Body of pancreas (tissue), 4 donors: ENCODE results near the gene ZSWIM6.

Experiments used
- CTCF ChIP-seq, 7 experiments: fragments of 450-650 bp in 4 of 7; fragments of 200-600 bp in 3 of 7; sonication (generic) in 3 of 7; IDR thresholded peaks; one replicate each; pipeline ENCODE4 v1.5.1; 2016 to 2019; ENCODE audit warnings: antibody characterized with exemption in 7 of 7
- POLR2A ChIP-seq, 3 donors: fragments of 450-650 bp; IDR thresholded peaks; one replicate each; pipeline ENCODE4 v1.6.1; 2016; ENCODE audit warnings: antibody characterized with exemption in 3 of 3, mild to moderate bottlenecking in 2 of 3

GRCh38 chr5:61591859-61592258, 259.8 kb downstream of the ZSWIM6 start:
- no peak for TF ChIP-seq CTCF (IDR thresholded peaks at IDR 0.05)
- TF ChIP-seq POLR2A (IDR thresholded peaks at IDR 0.05), result no peak
